Stimulated activated naive CD4-positive, alpha-beta T cell treated with Interleukin-2 at 50 U/mL for 16 hours (primary cell): ENCODE results near the gene UQCRQ.

Source experiments
- DNase-seq: peaks from one replicate; lab custom pipeline; 2025; lab: John Stamatoyannopoulos, UW

UQCRQ gene

DNA sequence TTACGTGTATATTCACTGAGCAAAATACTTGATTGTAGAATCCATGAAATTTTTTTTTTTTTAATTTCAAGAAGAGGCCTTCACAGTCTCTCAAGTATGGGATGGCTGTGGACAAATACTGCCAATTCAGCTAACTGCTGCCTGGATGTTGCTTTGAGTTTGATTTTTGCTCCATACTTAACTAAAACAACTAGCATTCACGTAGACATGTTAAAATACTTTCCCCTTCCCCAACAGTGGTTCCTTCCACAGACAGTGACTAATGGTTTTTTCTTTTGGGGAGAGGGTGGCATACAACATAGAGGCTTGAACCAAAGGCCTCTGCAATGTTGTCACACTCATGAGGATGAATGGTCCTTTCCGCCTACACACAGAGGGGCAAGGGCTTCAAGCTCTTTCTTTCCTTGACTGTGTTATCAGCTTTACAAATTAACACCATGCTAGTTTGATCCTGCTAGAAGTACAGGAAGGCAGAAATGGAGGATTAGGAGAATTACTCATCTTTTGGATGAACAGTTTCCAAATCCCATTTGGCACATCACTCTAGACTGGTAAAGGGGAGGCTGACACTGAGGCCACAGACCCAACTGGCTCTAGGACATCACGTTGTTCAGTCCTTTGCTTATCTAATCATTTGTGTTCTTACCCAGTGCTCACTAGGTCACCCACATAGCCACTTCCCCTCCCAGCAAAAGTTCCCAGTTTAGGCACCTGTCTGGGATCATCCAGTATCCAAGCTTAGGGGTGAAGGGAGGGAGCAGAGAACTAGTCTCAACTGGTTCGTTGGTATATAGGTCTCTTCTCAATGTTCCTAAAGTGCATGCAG, 5.2 kb downstream of the UQCRQ start:
- DNase-seq, result no peak

DNA sequence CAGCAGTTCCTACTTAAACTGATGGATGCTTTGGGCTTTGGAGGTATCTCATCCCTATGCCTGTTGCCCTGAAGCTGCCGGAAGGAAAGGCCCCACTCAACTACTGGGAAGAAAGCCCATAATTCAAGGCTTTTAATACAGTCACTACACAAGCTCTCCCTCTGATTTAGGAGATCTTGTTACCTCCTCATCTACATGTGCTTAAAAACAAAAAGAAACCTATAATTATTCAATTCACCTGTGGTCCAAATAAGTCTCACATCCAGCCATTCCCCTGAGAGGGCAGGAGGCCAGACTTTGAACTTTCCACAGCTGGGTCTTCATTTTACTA, 6.3 kb downstream of the UQCRQ start:
- no peak for DNase-seq

DNA sequence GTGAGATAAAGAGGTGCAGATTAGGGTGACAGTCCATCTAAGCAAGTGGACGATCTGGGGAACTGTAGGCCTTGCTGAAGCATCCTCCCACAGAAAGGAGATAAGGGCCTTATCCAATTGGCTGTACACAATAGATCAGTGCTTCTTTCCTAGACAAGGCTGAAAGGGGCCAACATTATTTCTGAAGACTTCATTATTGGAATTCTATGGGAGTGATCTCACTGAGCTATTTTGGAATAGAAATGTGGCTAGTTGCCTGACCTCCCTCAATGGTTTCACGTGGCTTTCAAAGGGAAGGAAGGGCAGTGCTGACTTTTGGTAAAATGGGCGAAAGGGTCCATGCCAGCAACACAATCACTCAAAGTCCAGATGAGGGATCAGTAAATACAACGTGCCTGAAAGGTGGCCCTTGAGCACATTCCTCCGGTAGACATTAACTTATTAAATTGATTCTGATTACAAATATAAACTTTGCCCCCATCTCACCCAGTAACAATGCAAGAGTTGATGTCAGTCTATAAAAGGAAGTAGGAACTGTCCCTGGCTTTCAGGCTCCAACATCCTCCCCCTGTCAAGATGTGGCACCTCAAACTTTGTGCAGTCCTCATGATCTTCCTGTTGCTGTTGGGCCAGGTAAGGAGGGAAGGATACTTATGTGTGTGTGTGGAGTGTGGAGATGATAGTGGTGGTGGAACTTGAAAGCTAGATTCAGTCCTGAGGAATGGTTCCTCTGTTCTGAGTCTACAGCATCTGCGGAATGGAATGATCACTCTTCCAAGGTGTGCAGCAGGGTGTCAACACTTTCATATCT, 6.9 kb downstream of the UQCRQ start, which contains the start of gene LEAP2:
TSS of gene LEAP2 (plus strand) at position 550 of the 811 bp plus-strand sequence. CDS start at position 577, 27 bp downstream.
- DNase-seq, result no peak

GRCh38 chr5:132873930-132874271, 7.5 kb downstream of the UQCRQ start:
- no peak for DNase-seq

DNA sequence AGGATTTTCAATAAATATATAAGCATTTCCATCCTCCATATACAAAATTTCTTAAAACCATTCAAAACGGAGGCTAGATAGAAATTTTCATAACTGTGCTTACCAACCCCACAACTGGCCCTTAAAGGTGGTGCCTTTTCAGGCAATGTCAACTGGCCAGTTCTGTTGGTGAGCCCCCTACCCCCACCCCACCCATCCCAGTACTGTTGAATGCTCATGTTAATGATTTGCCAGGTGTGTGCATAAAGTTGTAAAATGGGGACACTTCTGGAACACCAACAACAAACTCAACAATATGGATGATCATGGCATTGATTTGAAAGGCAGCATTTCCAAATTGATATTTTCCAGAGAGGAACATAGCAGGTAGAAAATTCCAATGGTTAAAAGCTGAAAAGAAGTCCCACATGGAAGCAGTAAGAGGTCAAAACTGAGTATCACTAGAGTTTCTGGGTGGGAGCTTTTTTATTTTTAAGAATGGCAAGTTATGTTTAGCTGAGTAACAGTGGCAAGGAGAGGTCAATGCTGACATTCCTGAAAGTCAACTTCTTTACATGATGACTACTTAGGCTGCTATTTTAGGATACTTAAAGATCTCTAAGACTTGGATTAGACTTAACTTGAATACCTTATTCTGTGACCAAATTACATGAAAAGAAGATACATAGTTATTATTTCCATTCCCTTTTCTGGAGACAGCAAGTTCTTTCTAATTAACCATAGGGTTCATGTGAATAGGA, 9.7 kb downstream of the UQCRQ start:
- DNase-seq, result no peak

GRCh38 chr5:132877466-132877865, 11.0 kb downstream of the UQCRQ start:
- no peak for DNase-seq

DNA sequence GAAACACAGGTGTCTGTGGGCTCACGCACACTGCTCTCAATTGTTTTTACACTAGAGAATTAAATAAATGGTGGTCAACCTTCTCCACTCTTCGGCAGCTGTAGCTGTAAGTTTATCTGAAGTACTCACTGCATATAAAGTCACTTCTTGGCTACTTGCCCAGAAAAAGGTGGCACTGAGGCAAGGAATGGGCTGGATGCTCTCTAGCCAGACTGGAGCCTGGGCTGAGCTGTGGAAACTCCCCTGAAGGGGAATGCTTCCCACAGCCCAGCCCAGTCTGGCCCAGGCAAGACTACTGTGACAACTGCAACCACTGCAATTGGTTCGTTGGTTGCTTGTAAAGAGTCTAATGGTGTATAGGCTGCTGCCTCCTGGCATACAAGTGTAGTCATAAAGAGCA, 11.5 kb downstream of the UQCRQ start:
- DNase-seq, result no peak

DNA sequence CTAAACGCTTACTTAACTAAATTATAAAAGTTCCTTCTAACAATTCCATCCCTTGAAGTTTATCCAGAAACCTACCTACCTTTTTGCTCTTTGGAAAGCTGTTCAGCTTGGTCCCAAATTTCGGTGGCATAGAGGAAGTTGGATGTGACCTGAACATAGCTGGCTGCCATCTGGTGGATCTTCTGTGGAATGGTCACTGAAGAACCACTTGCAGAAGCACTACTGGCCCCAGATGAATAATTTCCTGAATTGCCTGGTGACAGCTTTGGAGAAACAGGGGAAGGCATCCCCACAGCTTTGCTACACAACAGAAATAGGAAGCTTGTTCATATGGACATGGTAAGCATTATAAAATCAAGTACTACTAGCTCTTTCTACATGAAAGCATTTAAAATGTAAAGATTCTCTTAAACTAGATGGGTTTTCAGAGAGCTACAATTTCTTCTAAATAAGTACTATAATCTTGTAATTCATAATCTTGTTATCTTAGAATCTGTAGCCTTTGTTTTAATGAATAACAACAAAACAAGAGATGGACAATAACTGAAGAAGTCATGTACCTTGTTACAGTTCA, 16.9 kb downstream of the UQCRQ start:
- DNase-seq, result no peak

DNA sequence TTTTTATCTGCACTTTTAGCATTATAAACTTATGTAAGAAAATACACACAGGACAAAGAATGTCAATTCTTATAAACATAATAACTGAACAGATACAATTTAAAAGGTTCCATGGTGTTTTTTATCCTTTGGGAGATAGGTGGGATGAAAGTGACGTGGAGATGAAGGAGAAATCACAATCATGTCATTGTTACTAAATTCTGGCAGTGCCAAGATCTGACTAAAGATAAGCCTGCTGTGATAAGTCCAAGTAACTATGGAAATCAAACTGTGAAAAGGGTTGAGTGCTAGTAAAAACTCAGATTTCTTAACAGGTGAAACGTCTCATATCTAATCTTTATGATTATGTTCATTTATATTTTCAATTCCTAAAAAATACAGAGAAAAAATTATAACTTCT, 18.1 kb downstream of the UQCRQ start:
- DNase-seq, result no peak

DNA sequence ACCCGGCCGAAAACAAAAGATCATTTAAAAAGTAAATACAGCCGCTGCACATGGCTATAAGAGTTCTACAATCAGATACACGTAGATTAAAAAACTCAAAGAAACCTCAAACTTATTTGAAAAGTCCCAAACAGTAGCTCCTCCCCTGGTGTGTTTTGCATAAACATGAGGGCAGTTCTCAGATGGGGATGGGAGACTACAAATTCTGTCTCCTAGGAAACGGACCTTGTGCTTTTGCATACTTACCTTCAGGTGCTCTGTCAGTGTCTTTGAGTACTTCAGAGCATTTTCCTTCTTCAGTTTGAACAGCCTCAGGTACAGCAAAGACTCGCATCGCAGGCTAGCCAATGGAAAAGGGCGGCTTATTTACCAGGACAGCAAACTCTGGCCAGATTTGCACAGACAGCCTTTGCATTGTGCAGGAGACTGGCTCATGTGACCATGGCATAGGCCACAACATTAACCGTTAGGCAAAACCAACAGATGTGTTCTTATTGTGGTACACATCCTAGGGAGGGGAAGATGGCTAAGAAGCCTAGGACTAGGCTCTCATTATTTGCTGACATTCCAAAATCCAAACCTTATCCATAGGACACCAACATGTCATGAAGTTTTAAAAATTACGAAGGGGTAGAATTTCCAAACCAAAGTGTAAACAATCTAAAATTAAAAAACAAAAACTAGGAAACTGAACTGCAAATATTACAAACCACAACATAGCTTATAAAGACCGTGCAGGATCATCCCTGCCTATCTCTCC, 19.8 kb downstream of the UQCRQ start:
- DNase-seq, result no peak

DNA sequence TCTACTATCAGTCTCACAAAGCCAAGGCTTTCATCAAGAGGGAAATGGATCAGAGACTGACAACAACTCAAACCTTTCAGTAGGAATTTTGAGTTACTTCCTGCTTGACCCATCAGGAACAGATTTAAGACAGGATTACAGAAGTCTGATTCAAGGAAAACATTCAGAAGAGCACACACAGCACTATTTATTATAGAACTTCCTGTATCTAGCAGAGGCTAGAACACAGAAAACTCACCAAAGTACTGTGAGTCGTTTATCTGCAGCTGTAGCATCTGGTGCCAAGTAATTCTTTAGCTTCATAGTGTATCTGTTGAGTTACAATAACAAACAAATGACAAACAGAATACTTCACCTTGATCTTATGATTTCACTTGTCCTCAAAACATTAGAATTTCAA, 20.8 kb downstream of the UQCRQ start:
- no peak for DNase-seq

GRCh38 chr5:132889501-132889900, 23.1 kb downstream of the UQCRQ start:
- no peak for DNase-seq

DNA sequence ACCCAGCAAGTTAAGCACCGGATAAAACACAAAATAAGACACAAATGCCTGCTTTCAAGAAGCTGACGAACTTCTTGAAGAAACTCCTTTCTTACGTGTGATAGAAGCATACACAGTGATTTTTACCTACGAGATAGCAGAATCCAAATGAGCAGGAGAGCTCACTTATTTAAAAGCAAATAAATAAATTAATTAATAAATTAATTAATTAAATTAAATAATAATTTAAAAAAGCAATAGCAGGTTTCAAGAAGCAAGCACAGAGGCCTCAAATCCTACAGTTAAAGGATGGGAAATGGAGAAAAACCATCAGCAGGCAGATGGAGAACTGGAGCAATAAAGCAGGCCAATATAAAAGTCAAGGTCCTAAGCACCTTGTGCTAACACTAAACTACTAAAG, 24.4 kb downstream of the UQCRQ start:
- DNase-seq, result no peak

DNA sequence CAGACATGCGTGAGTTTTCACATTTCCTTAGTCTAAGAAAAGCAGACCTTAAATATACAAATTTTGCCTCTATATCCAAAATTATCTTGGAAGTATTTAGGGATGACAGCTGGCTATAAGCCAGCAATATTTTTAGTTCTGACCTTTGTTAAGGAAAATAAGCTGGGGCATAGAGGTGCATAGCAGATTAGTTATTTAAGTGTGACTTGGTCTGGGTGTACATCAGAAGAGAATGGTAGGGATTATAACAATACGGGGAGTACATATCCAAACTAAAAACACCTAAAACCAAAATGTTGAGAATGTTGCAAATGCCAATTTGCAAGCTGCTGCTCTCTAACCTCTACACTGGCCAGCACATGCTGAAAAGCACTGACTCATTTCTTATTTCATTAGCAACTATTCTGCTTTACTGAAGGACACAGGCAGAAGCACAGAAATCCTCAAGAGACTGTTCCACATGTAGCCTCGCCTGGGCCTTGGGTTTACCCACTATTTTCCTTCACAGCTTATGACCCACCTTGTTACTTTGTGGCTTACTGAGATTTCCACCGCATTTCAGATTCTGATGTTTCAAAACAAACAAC, 29.4 kb downstream of the UQCRQ start:
- DNase-seq, result no peak

DNA sequence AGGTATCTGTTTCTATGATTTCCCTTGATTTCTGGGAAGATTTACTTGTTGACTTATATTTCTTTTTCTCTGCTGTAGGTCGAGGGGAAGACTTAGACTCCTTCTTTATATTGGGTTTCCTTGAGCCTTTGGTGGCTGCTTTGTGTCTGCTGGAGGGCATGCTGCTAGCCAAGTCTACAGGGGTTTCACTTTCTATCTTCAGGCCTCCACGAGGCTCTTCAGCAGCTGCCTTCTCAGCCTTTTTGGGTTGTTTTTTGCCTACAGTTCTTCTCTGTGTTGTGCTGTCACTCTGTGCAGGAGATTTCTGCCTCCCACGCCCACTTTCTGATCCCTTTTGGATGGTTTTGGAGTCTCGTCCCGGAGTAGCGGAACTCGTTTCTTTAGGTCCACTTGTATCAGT, 30.2 kb downstream of the UQCRQ start:
- DNase-seq, result no peak

GRCh38 chr5:132898094-132898493, 31.7 kb downstream of the UQCRQ start:
- no peak for DNase-seq

GRCh38 chr5:132901036-132901435, 34.6 kb downstream of the UQCRQ start:
- DNase-seq, result no peak

- no peak for DNase-seq
Observed at GRCh38 chr5:132901730-132902129, 35.3 kb downstream of the UQCRQ start.

GRCh38 chr5:132905938-132906337, 39.5 kb downstream of the UQCRQ start:
- no peak for DNase-seq

DNA sequence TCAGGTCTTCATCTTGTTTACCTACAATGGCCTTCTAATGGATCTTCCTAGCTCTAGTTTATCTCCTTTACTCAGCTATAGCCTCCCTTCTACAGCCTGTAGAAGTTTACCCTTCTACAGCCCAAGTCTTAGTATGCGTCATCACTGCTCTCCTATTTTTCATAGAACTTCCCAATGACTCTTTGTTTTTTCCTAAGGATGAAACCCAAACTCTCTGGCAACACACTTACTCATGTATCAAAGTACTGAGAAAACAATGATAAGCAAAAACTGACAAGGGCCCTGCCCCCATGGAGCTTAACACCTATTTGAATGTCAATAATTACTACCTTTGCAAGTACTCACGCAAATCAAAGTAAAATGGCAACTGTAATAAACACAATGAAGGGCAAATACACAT, 40.7 kb downstream of the UQCRQ start:
- DNase-seq, result no peak

GRCh38 chr5:132909702-132910101, 43.3 kb downstream of the UQCRQ start:
- no peak for DNase-seq
